ENCODE measurements around the gene CDK19.

DNA sequence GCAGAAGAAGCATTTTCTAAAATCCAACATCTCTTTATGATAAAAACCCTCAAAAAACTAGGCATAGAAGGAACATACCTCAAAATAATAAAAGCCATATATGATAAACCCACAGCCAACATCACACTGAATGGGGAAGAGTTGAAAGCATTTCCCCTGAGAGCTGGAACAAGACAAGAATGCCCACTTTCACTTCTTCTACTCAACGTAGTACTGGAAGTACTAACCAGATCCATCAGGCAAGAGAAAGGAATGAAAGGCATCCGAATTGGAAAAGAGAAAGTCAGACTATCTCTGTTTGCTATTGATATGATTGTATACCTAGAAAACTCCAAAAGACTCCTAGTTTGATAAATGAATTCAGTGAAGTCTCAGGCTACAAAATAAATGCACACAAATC is 7.9 kb upstream of the CDK19 start:
- TF ChIP-seq POLR2A (IDR thresholded peaks at IDR 0.05; ENCODE audit: low read length) (no peak), GATA1 (IDR thresholded peaks at IDR 0.05; ENCODE audit: low read depth, low read length) (no peak)

Data from erythroblast (primary cell).